Activated naive CD4-positive, alpha-beta T cell treated with anti-CD3 and anti-CD28 coated beads, Interleukin-2, amount 10 ng/mL, durations not matched to agents 7 days and 5 days (primary cell): ENCODE results near the gene CCDC192.

Experiments
- CTCF ChIA-PET: fragments of 350-600 bp; sonication (Branson Sonifier 250); formaldehyde crosslinking; loops from one replicate; lab custom pipeline; 2021; ENCODE audit warnings: antibody characterized with exemption; lab: Charles Lee
- DNase-seq: peaks from one replicate; pipeline ENCODE4 v3.0.0-alpha.2; 2020
- H3K27ac Mint-ChIP-seq: one replicate; pipeline ENCODE4 v1.8.0; 2021; ENCODE audit warnings: mild to moderate bottlenecking, moderate library complexity, mixed read lengths
- H3K27me3 Mint-ChIP-seq: one replicate; pipeline ENCODE4 v1.8.0; 2021; ENCODE audit warnings: mild to moderate bottlenecking, mixed read lengths
- H3K36me3 Mint-ChIP-seq: one replicate; pipeline ENCODE4 v1.8.0; 2021; ENCODE audit warnings: mixed read lengths
- H3K4me1 Mint-ChIP-seq: one replicate; pipeline ENCODE4 v1.8.0; 2021; ENCODE audit warnings: mixed read lengths
- H3K4me3 Mint-ChIP-seq: one replicate; pipeline ENCODE4 v1.8.0; 2021; ENCODE audit warnings: mild to moderate bottlenecking, moderate library complexity, mixed read lengths
- H3K9me3 Mint-ChIP-seq: one replicate; pipeline ENCODE4 v1.8.0; 2021; ENCODE audit warnings: mixed read lengths

Gene CCDC192

GRCh38 chr5:127821896-127822295, 118.7 kb downstream of the CCDC192 start:
- CTCF ChIA-PET: no interaction called here
- H3K27ac Mint-ChIP-seq: no peak overlapping the region
- no peak for DNase-seq
- H3K36me3 Mint-ChIP-seq: no peaks in the 10 kb centered on the region
- H3K9me3 Mint-ChIP-seq: no peaks in the 10 kb centered on the region
- no peak overlapping the region for H3K4me3 Mint-ChIP-seq
- no peaks in the 10 kb centered on the region for H3K4me1 Mint-ChIP-seq
- H3K27me3 Mint-ChIP-seq: peaks cover 4% of the 10 kb centered on the region

GRCh38 chr5:127824126-127824525, 120.9 kb downstream of the CCDC192 start:
- no peak for DNase-seq
- Mint-ChIP-seq H3K4me3 (no peak overlapping the region), H3K27me3 (peaks cover 9% of the 10 kb centered on the region), H3K36me3 (no peaks in the 10 kb centered on the region), H3K4me1 (no peaks in the 10 kb centered on the region), H3K27ac (no peak overlapping the region), H3K9me3 (no peaks in the 10 kb centered on the region)
- CTCF ChIA-PET: no interaction called here

GRCh38 chr5:127826011-127826410, 122.8 kb downstream of the CCDC192 start:
- Mint-ChIP-seq H3K4me1 (no peaks in the 10 kb centered on the region), H3K27ac (no peak overlapping the region), H3K27me3 (peaks cover 9% of the 10 kb centered on the region), H3K4me3 (no peak overlapping the region), H3K36me3 (no peaks in the 10 kb centered on the region), H3K9me3 (no peaks in the 10 kb centered on the region)
- DNase-seq: no peak
- CTCF ChIA-PET: no interaction called here

GRCh38 chr5:127827451-127827850, 124.3 kb downstream of the CCDC192 start:
- no peak overlapping the region for H3K4me3 Mint-ChIP-seq
- no peaks in the 10 kb centered on the region for H3K36me3 Mint-ChIP-seq
- no peak overlapping the region for H3K27ac Mint-ChIP-seq
- no peaks in the 10 kb centered on the region for H3K4me1 Mint-ChIP-seq
- no peaks in the 10 kb centered on the region for H3K9me3 Mint-ChIP-seq
- CTCF ChIA-PET: no interaction called here
- peaks cover 7% of the 10 kb centered on the region for H3K27me3 Mint-ChIP-seq
- no peak for DNase-seq

- Mint-ChIP-seq H3K9me3 (no peaks in the 10 kb centered on the region), H3K27ac (no peak overlapping the region), H3K4me1 (no peaks in the 10 kb centered on the region), H3K36me3 (no peaks in the 10 kb centered on the region), H3K4me3 (no peak overlapping the region), H3K27me3 (peaks cover 5% of the 10 kb centered on the region)
- CTCF ChIA-PET: no interaction called here
- DNase-seq: no peak
These were observed 127.0 kb downstream of the CCDC192 start for GRCh38 chr5:127830157-127830556.

- DNase-seq: no peak
- H3K4me1 Mint-ChIP-seq: no peaks in the 10 kb centered on the region
- no peak overlapping the region for H3K4me3 Mint-ChIP-seq
- no peaks in the 10 kb centered on the region for H3K36me3 Mint-ChIP-seq
- H3K9me3 Mint-ChIP-seq: no peaks in the 10 kb centered on the region
- H3K27ac Mint-ChIP-seq: no peak overlapping the region
- CTCF ChIA-PET: no interaction called here
- peaks cover 5% of the 10 kb centered on the region for H3K27me3 Mint-ChIP-seq
These were observed 127.8 kb downstream of the CCDC192 start for GRCh38 chr5:127830829-127831598.

- Mint-ChIP-seq H3K36me3 (no peaks in the 10 kb centered on the region), H3K4me1 (no peaks in the 10 kb centered on the region), H3K27me3 (peaks cover 5% of the 10 kb centered on the region), H3K4me3 (no peak overlapping the region), H3K9me3 (no peaks in the 10 kb centered on the region), H3K27ac (no peak overlapping the region)
- DNase-seq: no peak
- CTCF ChIA-PET: interaction anchor here (1.6 kb wide), 1 partner anchor 16 kb away, joined by 5 read pairs; no protein-coding TSS in a partner anchor
These were observed 128.9 kb downstream of the CCDC192 start for GRCh38 chr5:127832067-127832466.

- Mint-ChIP-seq H3K9me3 (no peaks in the 10 kb centered on the region), H3K27ac (no peak overlapping the region), H3K27me3 (peaks cover under 1% of the 10 kb centered on the region), H3K4me1 (no peaks in the 10 kb centered on the region), H3K36me3 (no peaks in the 10 kb centered on the region), H3K4me3 (no peak overlapping the region)
- DNase-seq: no peak
- CTCF ChIA-PET: no interaction called here
These were observed 130.9 kb downstream of the CCDC192 start for GRCh38 chr5:127834094-127834531.

GRCh38 chr5:127834554-127834953, 131.4 kb downstream of the CCDC192 start:
- Mint-ChIP-seq H3K9me3 (no peaks in the 10 kb centered on the region), H3K4me3 (no peak overlapping the region), H3K4me1 (no peaks in the 10 kb centered on the region), H3K36me3 (no peaks in the 10 kb centered on the region), H3K27ac (no peak overlapping the region), H3K27me3 (no peaks in the 10 kb centered on the region)
- DNase-seq: no peak
- CTCF ChIA-PET: no interaction called here

- Mint-ChIP-seq H3K4me3 (no peak overlapping the region), H3K36me3 (no peaks in the 10 kb centered on the region), H3K9me3 (no peaks in the 10 kb centered on the region), H3K27ac (no peak overlapping the region), H3K4me1 (no peaks in the 10 kb centered on the region), H3K27me3 (no peaks in the 10 kb centered on the region)
- no peak for DNase-seq
- CTCF ChIA-PET: no interaction called here
These were observed 135.5 kb downstream of the CCDC192 start for GRCh38 chr5:127838661-127839060.

- Mint-ChIP-seq H3K4me1 (no peaks in the 10 kb centered on the region), H3K27me3 (no peaks in the 10 kb centered on the region), H3K4me3 (no peak overlapping the region), H3K9me3 (no peaks in the 10 kb centered on the region), H3K27ac (no peak overlapping the region), H3K36me3 (no peaks in the 10 kb centered on the region)
- no peak for DNase-seq
- CTCF ChIA-PET: no interaction called here
These were observed 135.9 kb downstream of the CCDC192 start for GRCh38 chr5:127839072-127839471.

GRCh38 chr5:127839496-127840197, 136.5 kb downstream of the CCDC192 start:
- no peaks in the 10 kb centered on the region for H3K4me1 Mint-ChIP-seq
- CTCF ChIA-PET: no interaction called here
- no peaks in the 10 kb centered on the region for H3K36me3 Mint-ChIP-seq
- no peak overlapping the region for H3K4me3 Mint-ChIP-seq
- H3K9me3 Mint-ChIP-seq: no peaks in the 10 kb centered on the region
- no peak overlapping the region for H3K27ac Mint-ChIP-seq
- H3K27me3 Mint-ChIP-seq: no peaks in the 10 kb centered on the region
- no peak for DNase-seq

GRCh38 chr5:127840198-127840524, 137.0 kb downstream of the CCDC192 start:
- H3K4me3 Mint-ChIP-seq: no peak overlapping the region
- CTCF ChIA-PET: no interaction called here
- H3K4me1 Mint-ChIP-seq: no peaks in the 10 kb centered on the region
- no peak overlapping the region for H3K27ac Mint-ChIP-seq
- H3K27me3 Mint-ChIP-seq: no peaks in the 10 kb centered on the region
- no peaks in the 10 kb centered on the region for H3K9me3 Mint-ChIP-seq
- no peak for DNase-seq
- H3K36me3 Mint-ChIP-seq: no peaks in the 10 kb centered on the region

GRCh38 chr5:127840809-127841208, 137.6 kb downstream of the CCDC192 start:
- Mint-ChIP-seq H3K4me1 (no peaks in the 10 kb centered on the region), H3K9me3 (no peaks in the 10 kb centered on the region), H3K27me3 (no peaks in the 10 kb centered on the region), H3K27ac (no peak overlapping the region), H3K4me3 (no peak overlapping the region), H3K36me3 (no peaks in the 10 kb centered on the region)
- CTCF ChIA-PET: no interaction called here
- DNase-seq: no peak

GRCh38 chr5:127844581-127845021, 141.4 kb downstream of the CCDC192 start:
- Mint-ChIP-seq H3K9me3 (no peaks in the 10 kb centered on the region), H3K4me1 (no peaks in the 10 kb centered on the region), H3K27me3 (no peaks in the 10 kb centered on the region), H3K4me3 (no peak overlapping the region), H3K27ac (no peak overlapping the region), H3K36me3 (no peaks in the 10 kb centered on the region)
- DNase-seq: no peak
- CTCF ChIA-PET: no interaction called here
